ENCODE data around the gene OCIAD2.

GRCh38 chr4:48863728-48864127, 42.8 kb downstream of the OCIAD2 start:
- TF ChIP-seq CTCF (conservative IDR thresholded peaks at IDR 0.05 in 1 of 2, IDR thresholded peaks at IDR 0.05 in 1 of 2; ENCODE audit: extremely low read depth in 1 of 2, insufficient read depth in 1 of 2, low read depth in 1 of 2, low read length in 2 of 2) (no peak), EZH2 (IDR thresholded peaks at IDR 0.05; ENCODE audit: borderline replicate concordance, low read length) (no peak)

Data from mammary epithelial cell (primary cell).